Natural killer cell (primary cell): ENCODE results near the gene VEGFC. TPM values are rescaled to one million over a fixed set of nuclear protein-coding genes. Genes with fewer than 3 reads are reported as not detected.

ENCODE experiments used
- ATAC-seq, 3 donors: fragments of 150-1000 bp in 2 of 3; fragments of 200-7000 bp in 1 of 3; cut with Tn5 transposase; 1 replicate in 1 of 3; 2 replicates in 2 of 3; pipeline ENCODE4 v1.10.0; 2021; ENCODE audit warnings: mild to moderate bottlenecking in 2 of 3, moderate library complexity in 2 of 3
- DNase-seq, 2 donors: peaks; one replicate each; pipeline versions ENCODE4 v3.0.0 to v3.0.0-alpha.2; 2013 to 2021; ENCODE audit warnings: mixed read lengths in 1 of 2
- H3K27ac ChIP-seq: one replicate; pipeline ENCODE4 v1.5.1; 2013; ENCODE audit warnings: mild to moderate bottlenecking, low read length
- H3K27me3 ChIP-seq: one replicate; pipeline ENCODE4 v1.6.1; 2013; ENCODE audit warnings: low read length; ENCODE audit not compliant: control insufficient read depth, insufficient read depth
- H3K36me3 ChIP-seq: one replicate; pipeline ENCODE4 v1.6.1; 2013; ENCODE audit warnings: low read length; ENCODE audit not compliant: control insufficient read depth, insufficient read depth
- H3K4me1 ChIP-seq: one replicate; pipeline ENCODE4 v1.6.1; 2013; ENCODE audit warnings: low read length; ENCODE audit not compliant: control insufficient read depth, insufficient read depth
- H3K4me3 ChIP-seq: one replicate; pipeline ENCODE4 v1.5.1; 2013; ENCODE audit warnings: low read length
- H3K9me3 ChIP-seq: one replicate; pipeline ENCODE4 v1.6.1; 2013; ENCODE audit warnings: low read length; ENCODE audit not compliant: control insufficient read depth, insufficient read depth
- H3K27ac Mint-ChIP-seq, 2 donors: one replicate each; pipeline ENCODE4 v1.8.0; 2022; ENCODE audit warnings: mild to moderate bottlenecking in 2 of 2, mixed read lengths in 2 of 2, moderate library complexity in 1 of 2
- H3K27me3 Mint-ChIP-seq, 2 donors: one replicate each; pipeline ENCODE4 v1.8.0; 2022; ENCODE audit warnings: low read depth in 2 of 2, mixed read lengths in 2 of 2
- H3K36me3 Mint-ChIP-seq: one replicate; pipeline ENCODE4 v1.8.0; 2022; ENCODE audit warnings: mixed read lengths
- H3K4me1 Mint-ChIP-seq, 2 donors: one replicate each; pipeline ENCODE4 v1.8.0; 2022; ENCODE audit warnings: mixed read lengths in 2 of 2
- H3K4me3 Mint-ChIP-seq: one replicate; pipeline ENCODE4 v1.8.0; 2022; ENCODE audit warnings: mild to moderate bottlenecking, moderate library complexity, mixed read lengths
- H3K9me3 Mint-ChIP-seq, 2 donors: one replicate each; pipeline ENCODE4 v1.8.0; 2022; ENCODE audit warnings: mixed read lengths in 2 of 2
- CTCF ChIP-seq: fragments of 200-600 bp; IDR thresholded peaks from one replicate; pipeline ENCODE4 v1.8.0; 2022; ENCODE audit warnings: antibody characterized with exemption
- WGBS: methylation state at CpG from one replicate; pipeline ENCODE4 v1.1.7; 2013; ENCODE audit warnings: missing lambda C conversion rate; ENCODE audit not compliant: insufficient coverage; 5-methylcytosine and 5-hydroxymethylcytosine counted together
- intact Hi-C: fragments of 100-400 bp; cut with micrococcal nuclease; formaldehyde crosslinking; loops from one replicate; pipeline ENCODE4 v1.14.2; 2022
- total RNA-seq, 4 donors: library from RNA; stranded (reverse); fragments of 120-200 nt in 1 of 4; gene quantifications; one replicate each; pipeline versions ENCODE4 v1.2.3 to v1.2.4, GENCODE V29; 2013 to 2022

Gene VEGFC
- total RNA-seq, 3 donors from 2014 or later (not counting 1 experiment from before 2014, with no cell fraction given) = not detected

GRCh38 chr4:176774852-176775251, 17.9 kb downstream of the VEGFC start:
- intact Hi-C loops = no loop called here
- no peaks in the 10 kb centered on the region for H3K27me3 ChIP-seq
- no peak for TF ChIP-seq CTCF
- no peak overlapping the region for H3K4me3 ChIP-seq
- WGBS = 47% methylated on average over 3 of the region's 4 CpGs
- Mint-ChIP-seq H3K27me3 (no peaks in the 10 kb centered on the region), H3K4me1 (no peaks in the 10 kb centered on the region), H3K36me3 (no peaks in the 10 kb centered on the region), H3K9me3 (peaks cover 3 to 8% of the 10 kb centered on the region in 2 donors), H3K4me3 (no peak overlapping the region), H3K27ac (no peak overlapping the region)
- no peaks in the 10 kb centered on the region for H3K4me1 ChIP-seq
- H3K27ac ChIP-seq = no peak overlapping the region
- ATAC-seq (no peak), DNase-seq (no peak)
- no peaks in the 10 kb centered on the region for H3K9me3 ChIP-seq
- no peaks in the 10 kb centered on the region for H3K36me3 ChIP-seq

- H3K27ac Mint-ChIP-seq = no peak overlapping the region
- no peak for DNase-seq
- H3K27me3 ChIP-seq = no peaks in the 10 kb centered on the region
- H3K4me1 Mint-ChIP-seq = no peaks in the 10 kb centered on the region
- H3K9me3 Mint-ChIP-seq = peaks cover 10 to 14% of the 10 kb centered on the region in 2 donors
- no peak overlapping the region for H3K4me3 Mint-ChIP-seq
- H3K36me3 Mint-ChIP-seq = no peaks in the 10 kb centered on the region
- no peak for ATAC-seq
- H3K4me3 ChIP-seq = no peak overlapping the region
- WGBS = 74% methylated on average over 2 of the region's 2 CpGs
- H3K27me3 Mint-ChIP-seq = no peaks in the 10 kb centered on the region
- no peaks in the 10 kb centered on the region for H3K36me3 ChIP-seq
- no peaks in the 10 kb centered on the region for H3K4me1 ChIP-seq
- TF ChIP-seq CTCF = no peak
- no peak overlapping the region for H3K27ac ChIP-seq
- intact Hi-C loops = no loop called here
- H3K9me3 ChIP-seq = no peaks in the 10 kb centered on the region
Measured at GRCh38 chr4:176769514-176769913, 23.2 kb downstream of the VEGFC start.

GRCh38 chr4:176767183-176767582, 25.5 kb downstream of the VEGFC start:
- no peaks in the 10 kb centered on the region for H3K4me1 Mint-ChIP-seq
- intact Hi-C loops = no loop called here

More at GRCh38 chr4:176767183-176767582, 25.5 kb downstream of the VEGFC start:
- H3K27me3 Mint-ChIP-seq = no peaks in the 10 kb centered on the region
- H3K36me3 Mint-ChIP-seq = no peaks in the 10 kb centered on the region
- no peaks in the 10 kb centered on the region for H3K36me3 ChIP-seq
- 79% methylated on average over 1 of the region's 1 CpG for WGBS
- no peaks in the 10 kb centered on the region for H3K4me1 ChIP-seq
- no peak overlapping the region for H3K27ac ChIP-seq
- H3K27me3 ChIP-seq = no peaks in the 10 kb centered on the region
- TF ChIP-seq CTCF = no peak
- ATAC-seq (no peak), DNase-seq (no peak)
- H3K27ac Mint-ChIP-seq = no peak overlapping the region
- H3K9me3 ChIP-seq = no peaks in the 10 kb centered on the region
- H3K9me3 Mint-ChIP-seq = peaks cover 14 to 20% of the 10 kb centered on the region in 2 donors
- H3K4me3 Mint-ChIP-seq = no peak overlapping the region
- H3K4me3 ChIP-seq = no peak overlapping the region
